Endothelial cell of umbilical vein (primary cell): ENCODE measurements around the gene SRGAP3. TPM values are rescaled to one million over a fixed set of nuclear protein-coding genes. Genes with fewer than 3 reads are reported as not detected.

ENCODE experiments used
- BruUV-seq: library from RNA; stranded (reverse); fragments of 400-500 nt; replicated peaks from 2 replicates; lab custom pipeline; 2021; lab: Mats Ljungman, UMichigan
- CTCF ChIA-PET: fragments of 300-600, 350-600 bp; sonication (Branson Sonifier 250); formaldehyde crosslinking; loops from one replicate; lab custom pipeline; 2021; ENCODE audit warnings: antibody characterized with exemption, inconsistent platforms; lab: Charles Lee
- POLR2A ChIA-PET: fragments of 300-600, 350-600 bp; sonication (Branson Sonifier 250); formaldehyde crosslinking; loops from one replicate; lab custom pipeline; 2021; ENCODE audit warnings: antibody characterized with exemption, inconsistent platforms; lab: Charles Lee
- DNase-seq: peaks from one replicate; pipeline ENCODE4 v3.0.0-alpha.2; 2011; ENCODE audit warnings: low read depth, low spot score
- FAIRE-seq: peaks from 2 replicates; lab custom pipeline; 2011; peaks lifted over from hg19 to GRCh38; lab: Jason Lieb, UNC
- H2AFZ ChIP-seq: 2 replicates; pipeline ENCODE4 v1.6.0; 2012; ENCODE audit warnings: low read depth, low read length, control low read depth, inconsistent platforms
- H3K27ac ChIP-seq: 2 replicates; pipeline ENCODE4 v1.5.1; 2011; ENCODE audit warnings: low read depth, mild to moderate bottlenecking, control low read depth, low read length, moderate library complexity; ENCODE audit not compliant: insufficient read depth
- H3K27me3 ChIP-seq, 2 experiments: 2 replicates each; pipeline versions ENCODE4 v1.6.0 to v1.6.1; 2011; ENCODE audit warnings: low read length in 2 of 2, mixed read lengths in 1 of 2; ENCODE audit not compliant: control insufficient read depth in 2 of 2, insufficient read depth in 2 of 2
- H3K36me3 ChIP-seq, 2 experiments: 2 replicates in 1 of 2; 3 replicates in 1 of 2; pipeline ENCODE4 v1.5.1; 2011; ENCODE audit warnings: low read length in 2 of 2, mild to moderate bottlenecking in 1 of 2, moderate library complexity in 1 of 2; ENCODE audit not compliant: control insufficient read depth in 2 of 2, insufficient read depth in 2 of 2; ENCODE audit errors: extremely low read depth in 1 of 2
- H3K4me1 ChIP-seq: 3 replicates; pipeline ENCODE4 v1.5.1; 2011; ENCODE audit warnings: mild to moderate bottlenecking, low read length; ENCODE audit not compliant: control insufficient read depth, insufficient read depth; ENCODE audit errors: extremely low read depth
- H3K4me2 ChIP-seq: 2 replicates; pipeline ENCODE4 v1.6.1; 2011; ENCODE audit warnings: low read length, control low read depth, mixed read lengths; ENCODE audit not compliant: insufficient read depth
- H3K4me3 ChIP-seq, 3 experiments: fragments of 200-600 bp in 1 of 3; sonication (generic), shearing (Covaris generic) in 1 of 3; replicated peaks in 1 of 3; 2 replicates each; pipeline ENCODE4 v1.5.1; 2011 to 2016; ENCODE audit warnings: control low read depth in 3 of 3, low read length in 3 of 3, mild to moderate bottlenecking in 2 of 3, inconsistent platforms in 1 of 3, low read depth in 1 of 3, moderate library complexity in 1 of 3; ENCODE audit not compliant: insufficient read depth in 1 of 3
- H3K79me2 ChIP-seq: 2 replicates; pipeline ENCODE4 v1.6.0; 2012; ENCODE audit warnings: low read length, inconsistent platforms; ENCODE audit not compliant: control insufficient read depth, insufficient read depth
- H3K9ac ChIP-seq: replicated peaks from 2 replicates; pipeline ENCODE3; 2011; ENCODE audit warnings: low read length, control low read depth; ENCODE audit not compliant: insufficient read depth; ENCODE audit errors: extremely low read depth
- H3K9me1 ChIP-seq: replicated peaks from 3 replicates; pipeline ENCODE4 v1.6.0; 2011; ENCODE audit warnings: mild to moderate bottlenecking, low read length; ENCODE audit not compliant: control insufficient read depth, insufficient read depth; ENCODE audit errors: extremely low read depth
- H3K9me3 ChIP-seq: replicated peaks from 2 replicates; pipeline ENCODE4 v1.5.1; 2012; ENCODE audit warnings: low read length, inconsistent platforms; ENCODE audit not compliant: control insufficient read depth, insufficient read depth
- H4K20me1 ChIP-seq: replicated peaks from 2 replicates; pipeline ENCODE3; 2011; ENCODE audit warnings: mild to moderate bottlenecking, low read length; ENCODE audit not compliant: control insufficient read depth, insufficient read depth; ENCODE audit errors: extremely low read depth
- CTCF ChIP-seq, 2 donors: IDR thresholded peaks; 1 replicate in 1 of 2; 2 replicates in 1 of 2; pipeline ENCODE4 v1.5.1; 2011; ENCODE audit warnings: low read length in 2 of 2, mild to moderate bottlenecking in 2 of 2, moderate library complexity in 2 of 2, control low read depth in 1 of 2, inconsistent platforms in 1 of 2, low read depth in 1 of 2; ENCODE audit not compliant: insufficient read depth in 1 of 2; ENCODE audit errors: extremely low read depth in 1 of 2
- EZH2 ChIP-seq: IDR thresholded peaks from 2 replicates; pipeline ENCODE4 v1.6.1; 2012; ENCODE audit warnings: borderline replicate concordance, low read depth, mild to moderate bottlenecking, moderate library complexity, low read length, inconsistent platforms; ENCODE audit not compliant: severe bottlenecking
- FOS ChIP-seq: IDR thresholded peaks from 2 replicates; pipeline ENCODE4 v1.6.1; 2011; ENCODE audit warnings: mild to moderate bottlenecking, low read length, moderate library complexity, borderline replicate concordance; ENCODE audit not compliant: insufficient read depth
- GATA2 ChIP-seq: IDR thresholded peaks from 2 replicates; pipeline ENCODE4 v1.7.0; 2011; ENCODE audit warnings: low read depth, mild to moderate bottlenecking, moderate library complexity, mixed read lengths, low read length; ENCODE audit not compliant: insufficient read length, insufficient read depth
- JUN ChIP-seq: IDR thresholded peaks from 2 replicates; pipeline ENCODE4 v1.6.1; 2011; ENCODE audit warnings: borderline replicate concordance, low read depth; ENCODE audit not compliant: insufficient read length, insufficient read depth
- MAX ChIP-seq: IDR thresholded peaks from 2 replicates; pipeline ENCODE4 v1.6.1; 2011; ENCODE audit not compliant: insufficient read depth, insufficient read length
- MYC ChIP-seq: IDR thresholded peaks from one replicate; pipeline ENCODE4 v1.6.1; 2011; ENCODE audit warnings: mild to moderate bottlenecking, low read depth, low read length
- POLR2A ChIP-seq: IDR thresholded peaks from 2 replicates; pipeline ENCODE4 v1.6.1; 2012; ENCODE audit warnings: low read depth, mild to moderate bottlenecking, control low read depth, low read length
- POLR2AphosphoS5 ChIP-seq: IDR thresholded peaks from 2 replicates; pipeline ENCODE4 v1.6.1; 2012; ENCODE audit warnings: low read depth, mild to moderate bottlenecking, control low read depth, low read length, moderate library complexity; ENCODE audit not compliant: insufficient read depth
- dilution Hi-C: fragments of 300-500 bp; cut with MboI; formaldehyde crosslinking; loops from one replicate; pipeline ENCODE4 v1.15.0; 2019; ENCODE audit warnings: low sequenced_read_pairs; ENCODE audit not compliant: extremely low pct_ligation_motif_present
- intact Hi-C: fragments of 100-400 bp; cut with micrococcal nuclease; formaldehyde crosslinking; loops from one replicate; pipeline ENCODE4 v1.10.0; 2022
- polyA plus RNA-seq, 4 experiments: library from polyadenylated mRNA; depleted of rRNA in 3 of 4; stranded (reverse) in 3 of 4; unstranded in 1 of 4; fragments of >200 nt; gene quantifications; 2 replicates each; pipeline versions ENCODE4 v1.2.1 to v1.2.3, GENCODE V29; 2011 to 2012; ENCODE audit warnings: missing spikeins in 1 of 4
- total RNA-seq: library from RNA; stranded (reverse); gene quantifications from 2 replicates; pipeline ENCODE4 v1.2.3, GENCODE V29; 2021

SRGAP3 gene
- total and polyA plus RNA-seq, 2 donors (not counting 3 experiments of a cell fraction or from before 2014, with no cell fraction given), result 0.06 TPM; not detected in 1

GRCh38 chr3:9066775-9067174 is 182.7 kb downstream of the SRGAP3 start:
- H3K9me1 ChIP-seq, result no peaks in the 10 kb centered on the region
- H3K36me3 ChIP-seq, result no peaks in the 10 kb centered on the region
- H4K20me1 ChIP-seq, result no peaks in the 10 kb centered on the region
- H3K9ac ChIP-seq, result no peak overlapping the region
- dilution Hi-C loops, result no loop called here
- ChIA-PET POLR2A (no interaction called here), CTCF (interaction anchor here (1.3 to 2.2 kb wide), 3 partner anchors 95 to 403 kb away, joined by 4 to 9 read pairs (median 9); partner anchors contain the start of gene OXTR)
- H3K27ac ChIP-seq, result no peak overlapping the region
- intact Hi-C loops, result loop anchor here (1.0 to 5.0 kb wide), 5 partner anchors 78 to 403 kb away; partner anchors contain the start of gene OXTR
- H3K79me2 ChIP-seq, result no peaks in the 10 kb centered on the region
- no peak overlapping the region for H3K4me2 ChIP-seq
- DNase-seq (no peak), FAIRE-seq (no peak)
- TF ChIP-seq JUN, result no peak
- no peak for TF ChIP-seq CTCF (IDR thresholded peaks at IDR 0.05; ENCODE audit: extremely low read depth in 1 of 2, insufficient read depth in 1 of 2, low read depth in 1 of 2, low read length in 2 of 2)
- no peak for TF ChIP-seq EZH2
- no peak for TF ChIP-seq MYC
- no peak for TF ChIP-seq MAX
- TF ChIP-seq POLR2AphosphoS5, result no peak
- TF ChIP-seq FOS, result no peak
- TF ChIP-seq POLR2A, result no peak
- no peak for TF ChIP-seq GATA2
- no peaks in the 10 kb centered on the region for H3K9me3 ChIP-seq
- no peak overlapping the region for H3K4me3 ChIP-seq
- BruUV-seq, result no TSS peak
- no peaks in the 10 kb centered on the region for H3K27me3 ChIP-seq
- no peaks in the 10 kb centered on the region for H3K4me1 ChIP-seq
- no peak overlapping the region for H2AFZ ChIP-seq
